AG04449 (cell line): ENCODE results near the gene MARCHF4.

Experiments
- CTCF ChIA-PET: fragments of 350-600 bp; formaldehyde crosslinking; extraction: SDS; loops from one replicate; lab custom pipeline; 2021; ENCODE audit warnings: antibody characterized with exemption; lab: Yijun Ruan, JAX
- POLR2A ChIA-PET: fragments of 400-600, 350-600 bp; formaldehyde crosslinking; extraction: SDS; loops from one replicate; lab custom pipeline; 2020; ENCODE audit warnings: antibody characterized with exemption, inconsistent platforms; lab: Yijun Ruan, JAX
- DNase-seq: peaks from one replicate; pipeline ENCODE4 v3.0.0-alpha.2; 2010; ENCODE audit warnings: low read depth, low spot score
- H3K4me3 ChIP-seq: 2 replicates; pipeline ENCODE4 v1.5.1; 2011; ENCODE audit warnings: low read depth, mild to moderate bottlenecking, control low read depth, low read length
- CTCF ChIP-seq: IDR thresholded peaks from one replicate; pipeline ENCODE4 v1.5.1; 2011; ENCODE audit warnings: mild to moderate bottlenecking, moderate library complexity, low read length, control low read depth, inconsistent platforms; ENCODE audit not compliant: insufficient read depth; ENCODE audit errors: missing control alignments

MARCHF4 gene

GRCh38 chr2:216392945-216393840 is 20.9 kb upstream of the MARCHF4 start:
- TF ChIP-seq CTCF: no peak

GRCh38 chr2:216392018-216392562 is 19.8 kb upstream of the MARCHF4 start:
- no peak overlapping the region for H3K4me3 ChIP-seq
- POLR2A ChIA-PET: no interaction called here
- CTCF ChIA-PET: interaction anchor here (8.2 kb wide), 1 partner anchor 11 kb away, joined by 71 read pairs; no protein-coding TSS in a partner anchor
- TF ChIP-seq CTCF: no peak
- no peak for DNase-seq

More at GRCh38 chr2:216392945-216393840, 20.9 kb upstream of the MARCHF4 start:
- DNase-seq: no peak
- POLR2A ChIA-PET: no interaction called here
- H3K4me3 ChIP-seq: no peak overlapping the region
- CTCF ChIA-PET: interaction anchor here (0.6 to 8.2 kb wide), 2 partner anchors 10 to 279 kb away, joined by 3 to 71 read pairs; no protein-coding TSS in a partner anchor

GRCh38 chr2:216391401-216391800 is 19.1 kb upstream of the MARCHF4 start:
- ChIA-PET POLR2A (no interaction called here), CTCF (interaction anchor here (8.2 kb wide), 1 partner anchor 12 kb away, joined by 71 read pairs; no protein-coding TSS in a partner anchor)
- H3K4me3 ChIP-seq: no peak overlapping the region
- no peak for TF ChIP-seq CTCF
- no peak for DNase-seq

- DNase-seq: no peak
- no peak for TF ChIP-seq CTCF
- CTCF ChIA-PET: interaction anchor here (1.1 to 8.2 kb wide), 3 partner anchors 9 to 280 kb away, joined by 3 to 71 read pairs (median 5); no protein-coding TSS in a partner anchor
- POLR2A ChIA-PET: interaction anchor here (0.5 to 0.9 kb wide), 3 partner anchors 11 to 88 kb away, joined by 3 read pairs; no protein-coding TSS in a partner anchor
- H3K4me3 ChIP-seq: no peak overlapping the region
Measured at GRCh38 chr2:216389570-216389969, 17.3 kb upstream of the MARCHF4 start.

GRCh38 chr2:216388046-216388884 is 16.0 kb upstream of the MARCHF4 start:
- H3K4me3 ChIP-seq: no peak overlapping the region
- CTCF ChIA-PET: interaction anchor here (1.1 to 8.2 kb wide), 3 partner anchors 10 to 279 kb away, joined by 3 to 71 read pairs (median 5); no protein-coding TSS in a partner anchor
- DNase-seq: no peak
- POLR2A ChIA-PET: no interaction called here
- TF ChIP-seq CTCF: no peak
